Mucosa of descending colon (tissue), 3 donors: ENCODE measurements around the gene FGD5. TPM values are rescaled to one million over a fixed set of nuclear protein-coding genes. Genes with fewer than 3 reads are reported as not detected.

Experiments
- ATAC-seq: fragments of 200-7000 bp; cut with Tn5 transposase; one replicate; pipeline ENCODE4 v1.9.1; 2020; ENCODE audit warnings: mild to moderate bottlenecking, moderate library complexity
- DNase-seq, 3 donors: peaks; one replicate each; pipeline ENCODE4 v3.0.0-alpha.2; 2020
- H3K36me3 ChIP-seq: fragments of 200-600 bp; one replicate; pipeline ENCODE4 v1.8.0; 2021; ENCODE audit warnings: low read depth, mild to moderate bottlenecking
- H3K4me1 ChIP-seq: fragments of 200-600 bp; one replicate; pipeline ENCODE4 v1.8.0; 2021; ENCODE audit warnings: low read depth, mild to moderate bottlenecking
- H3K4me3 ChIP-seq: fragments of 200-600 bp; one replicate; pipeline ENCODE4 v1.8.0; 2021; ENCODE audit warnings: mild to moderate bottlenecking
- H3K9me3 ChIP-seq: fragments of 200-600 bp; one replicate; pipeline ENCODE4 v1.8.0; 2021; ENCODE audit warnings: mild to moderate bottlenecking
- CTCF ChIP-seq: fragments of 200-600 bp; IDR thresholded peaks from one replicate; pipeline ENCODE4 v1.8.0; 2022; ENCODE audit warnings: antibody characterized with exemption, mild to moderate bottlenecking
- intact Hi-C, 2 donors: fragments of 100-400 bp; cut with DNase I in 1 of 2; cut with micrococcal nuclease in 1 of 2; formaldehyde crosslinking; loops; one replicate each; pipeline versions ENCODE4 v1.11.0 to v1.11.1; 2022; cut with DNase I, micrococcal nuclease
- total RNA-seq, 3 donors: library from RNA; stranded (reverse); fragmentation: NEBNext Ultra II Directional in 2 of 3; extraction: Animal tissue kit (Norgen Biotek cat#: 25700) in 2 of 3; gene quantifications; one replicate each; pipeline versions ENCODE4 v1.2.1 to v1.2.4, GENCODE V29; 2021 to 2023
- donor health status: DM: no; HTN: no; CAD: no; lungs with moderate emphysema.
- donor health status: DM: no; HTN: no; CAD: no.
- donor health status: DM: no; HTN: yes; CAD: no.

FGD5 gene
- total RNA-seq, 3 donors from 2014 or later = 6.1 to 15.1 (median 9.2) TPM

- intact Hi-C loops = no loop called here
- H3K36me3 ChIP-seq = no peaks in the 10 kb centered on the region
- DNase-seq (no peak), ATAC-seq (no peak)
- H3K4me1 ChIP-seq = no peaks in the 10 kb centered on the region
- H3K9me3 ChIP-seq = no peaks in the 10 kb centered on the region
- no peak for TF ChIP-seq CTCF
- no peak overlapping the region for H3K4me3 ChIP-seq
Measured at GRCh38 chr3:14772533-14773138, 46.1 kb upstream of the FGD5 start.

- no peak for TF ChIP-seq CTCF
- no peak for DNase-seq
- H3K4me3 ChIP-seq = no peak overlapping the region
- no peaks in the 10 kb centered on the region for H3K9me3 ChIP-seq
- intact Hi-C loops = no loop called here
- no peak for ATAC-seq
- no peaks in the 10 kb centered on the region for H3K36me3 ChIP-seq
- H3K4me1 ChIP-seq = no peaks in the 10 kb centered on the region
Measured at GRCh38 chr3:14773281-14773680, 45.5 kb upstream of the FGD5 start.

- H3K36me3 ChIP-seq = no peaks in the 10 kb centered on the region
- intact Hi-C loops = no loop called here
- no peaks in the 10 kb centered on the region for H3K4me1 ChIP-seq
- DNase-seq = no peak
- no peak overlapping the region for H3K4me3 ChIP-seq
- H3K9me3 ChIP-seq = no peaks in the 10 kb centered on the region
- TF ChIP-seq CTCF = no peak
- no peak for ATAC-seq
Measured at GRCh38 chr3:14773691-14774128, 45.1 kb upstream of the FGD5 start.

- no peak for TF ChIP-seq CTCF
- DNase-seq = no peak
- intact Hi-C loops = no loop called here
- peaks cover 6% of the 10 kb centered on the region for H3K9me3 ChIP-seq
- H3K36me3 ChIP-seq = no peaks in the 10 kb centered on the region
- no peak for ATAC-seq
- no peak overlapping the region for H3K4me3 ChIP-seq
- no peaks in the 10 kb centered on the region for H3K4me1 ChIP-seq
Measured at GRCh38 chr3:14774431-14774830, 44.3 kb upstream of the FGD5 start.

GRCh38 chr3:14775011-14775410, 43.8 kb upstream of the FGD5 start:
- intact Hi-C loops = no loop called here
- no peaks in the 10 kb centered on the region for H3K36me3 ChIP-seq
- H3K9me3 ChIP-seq = peaks cover 6% of the 10 kb centered on the region
- no peaks in the 10 kb centered on the region for H3K4me1 ChIP-seq
- no peak overlapping the region for H3K4me3 ChIP-seq
- no peak for ATAC-seq
- TF ChIP-seq CTCF = no peak
- DNase-seq = no peak

- intact Hi-C loops = no loop called here
- no peak for DNase-seq
- no peak for TF ChIP-seq CTCF
- Histone ChIP-seq H3K4me1 (no peaks in the 10 kb centered on the region), H3K4me3 (no peak overlapping the region), H3K36me3 (no peaks in the 10 kb centered on the region), H3K9me3 (peaks cover 6% of the 10 kb centered on the region)
- ATAC-seq = no peak
Measured at GRCh38 chr3:14775563-14775962, 43.2 kb upstream of the FGD5 start.
